Cardiac fibroblast (primary cell): ENCODE measurements around the gene SCART1.
A peak's percentile ranks its signal among the peaks of the same experiment; 100 is the strongest.
"Not testable (repeated sequence)": the region's sequence is repeated elsewhere in the genome, so short reads cannot be mapped to it uniquely, and the experiment has no call there.

ENCODE experiments used
- DNase-seq, 2 donors: peaks; one replicate each; pipeline versions ENCODE4 v3.0.0 to v3.0.0-alpha.2; 2010; ENCODE audit warnings: low read depth in 2 of 2
- H3K4me3 ChIP-seq, 2 donors: replicated peaks in 1 of 2; 1 replicate in 1 of 2; 2 replicates in 1 of 2; pipeline ENCODE4 v1.5.1; 2011; ENCODE audit warnings: low read depth in 2 of 2, low read length in 2 of 2, mild to moderate bottlenecking in 2 of 2, moderate library complexity in 1 of 2
- TF ChIP-seq, protein P1 (sequence below): IDR thresholded peaks from one replicate; pipeline ENCODE4 v1.5.1; 2011; ENCODE audit warnings: low read depth, mild to moderate bottlenecking, low read length, inconsistent platforms

Gene SCART1

DNA sequence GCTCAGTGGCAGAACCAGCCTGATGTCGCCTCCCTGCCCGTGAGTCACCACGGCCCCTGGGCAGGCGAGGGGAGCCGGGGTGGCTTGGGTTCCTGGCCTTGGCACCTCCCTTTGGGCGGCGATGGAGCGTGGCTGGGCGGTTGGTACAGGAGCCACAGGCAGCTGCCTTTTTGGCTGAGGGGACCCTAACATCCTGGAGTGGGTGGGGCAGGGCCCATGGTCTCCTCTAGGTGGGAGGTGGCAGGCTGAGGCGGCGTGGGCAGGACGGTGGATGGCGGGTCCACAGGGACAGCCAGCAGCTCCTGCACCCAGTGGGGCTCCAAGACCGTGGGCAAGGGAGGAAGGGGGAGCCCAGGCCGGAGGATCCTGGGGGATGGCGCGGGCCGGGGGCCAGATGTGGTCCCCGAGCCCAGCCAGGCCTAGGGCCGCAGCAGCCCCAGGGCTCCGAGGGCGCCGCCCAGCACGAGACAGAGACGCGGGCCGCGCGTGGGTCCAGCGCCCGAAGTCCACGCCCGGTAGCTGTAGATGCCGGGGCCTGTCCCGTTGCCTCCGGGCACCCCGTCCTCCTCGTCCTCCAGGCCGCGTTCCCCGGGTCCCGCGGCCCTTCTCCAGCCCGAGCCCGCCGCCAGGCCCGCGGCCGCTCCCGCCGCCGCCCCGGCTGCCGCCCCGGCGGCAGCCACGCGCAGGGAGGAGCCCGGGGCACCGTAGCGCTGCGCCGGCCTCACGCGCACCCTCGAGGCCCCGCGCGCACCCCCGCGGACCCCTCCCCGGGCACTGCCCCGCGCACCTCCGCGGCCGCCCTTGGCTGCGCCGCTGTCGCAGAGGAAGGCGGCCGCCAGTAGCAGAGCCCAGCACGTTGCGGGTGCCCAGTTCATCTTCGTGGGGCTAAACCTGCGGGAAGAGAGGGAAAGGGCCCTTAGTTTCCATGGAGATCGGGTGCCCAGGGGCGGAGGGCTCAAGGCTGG is 30.7 kb upstream of the SCART1 start:
- TF ChIP-seq, protein P1, sequence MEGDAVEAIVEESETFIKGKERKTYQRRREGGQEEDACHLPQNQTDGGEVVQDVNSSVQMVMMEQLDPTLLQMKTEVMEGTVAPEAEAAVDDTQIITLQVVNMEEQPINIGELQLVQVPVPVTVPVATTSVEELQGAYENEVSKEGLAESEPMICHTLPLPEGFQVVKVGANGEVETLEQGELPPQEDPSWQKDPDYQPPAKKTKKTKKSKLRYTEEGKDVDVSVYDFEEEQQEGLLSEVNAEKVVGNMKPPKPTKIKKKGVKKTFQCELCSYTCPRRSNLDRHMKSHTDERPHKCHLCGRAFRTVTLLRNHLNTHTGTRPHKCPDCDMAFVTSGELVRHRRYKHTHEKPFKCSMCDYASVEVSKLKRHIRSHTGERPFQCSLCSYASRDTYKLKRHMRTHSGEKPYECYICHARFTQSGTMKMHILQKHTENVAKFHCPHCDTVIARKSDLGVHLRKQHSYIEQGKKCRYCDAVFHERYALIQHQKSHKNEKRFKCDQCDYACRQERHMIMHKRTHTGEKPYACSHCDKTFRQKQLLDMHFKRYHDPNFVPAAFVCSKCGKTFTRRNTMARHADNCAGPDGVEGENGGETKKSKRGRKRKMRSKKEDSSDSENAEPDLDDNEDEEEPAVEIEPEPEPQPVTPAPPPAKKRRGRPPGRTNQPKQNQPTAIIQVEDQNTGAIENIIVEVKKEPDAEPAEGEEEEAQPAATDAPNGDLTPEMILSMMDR, result no peak
- no peak overlapping the region for H3K4me3 ChIP-seq
- no peak for DNase-seq

DNA sequence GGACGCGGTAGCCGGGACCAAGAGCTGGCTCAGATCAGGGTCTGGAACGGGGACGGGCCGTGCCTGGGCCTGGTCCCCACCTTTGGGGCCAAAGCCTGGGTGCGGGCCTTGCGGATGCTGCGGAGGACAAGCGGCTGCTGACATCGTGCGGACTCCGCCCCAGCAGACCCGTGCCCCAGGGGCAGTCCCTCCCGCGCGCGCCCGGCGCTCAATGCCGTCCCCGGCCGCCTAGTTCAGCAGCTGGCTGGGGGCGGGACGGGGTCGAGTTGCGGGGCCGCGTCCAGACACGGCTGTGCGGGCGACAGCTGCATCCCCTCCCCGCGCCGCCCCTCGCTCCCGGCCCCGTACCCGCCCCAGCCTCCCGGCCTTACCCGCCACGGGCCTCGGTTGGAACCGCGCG is 29.6 kb upstream of the SCART1 start:
- H3K4me3 ChIP-seq, DNase-seq: not testable (repeated sequence)

DNA sequence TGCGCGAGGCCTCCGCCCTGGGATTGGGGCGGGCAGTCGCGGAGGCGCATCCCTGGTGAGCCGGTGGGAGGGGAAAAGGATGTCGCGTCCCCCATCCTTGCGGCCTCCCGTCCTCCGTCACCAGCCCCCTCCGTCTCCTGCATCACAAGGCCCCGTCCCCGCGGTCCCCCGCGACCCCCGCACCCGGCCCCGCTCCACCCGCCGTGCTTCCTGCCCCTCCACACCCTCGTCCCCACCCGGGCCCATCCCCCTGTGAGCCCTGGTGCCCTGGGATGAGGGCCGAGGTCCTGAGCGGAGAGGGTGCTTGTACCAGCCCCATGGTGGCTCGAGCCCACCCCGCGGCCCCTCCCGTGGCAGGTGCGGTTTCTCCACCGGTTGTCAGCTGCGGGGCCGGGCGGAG is 29.1 kb upstream of the SCART1 start, which contains the start of gene SPRN:
Gene SPRN, minus strand, starts transcription at position 25 of the 400 bp plus-strand sequence. CDS start 944 bp downstream, outside the sequence.
- not testable (repeated sequence) for DNase-seq, H3K4me3 ChIP-seq

DNA sequence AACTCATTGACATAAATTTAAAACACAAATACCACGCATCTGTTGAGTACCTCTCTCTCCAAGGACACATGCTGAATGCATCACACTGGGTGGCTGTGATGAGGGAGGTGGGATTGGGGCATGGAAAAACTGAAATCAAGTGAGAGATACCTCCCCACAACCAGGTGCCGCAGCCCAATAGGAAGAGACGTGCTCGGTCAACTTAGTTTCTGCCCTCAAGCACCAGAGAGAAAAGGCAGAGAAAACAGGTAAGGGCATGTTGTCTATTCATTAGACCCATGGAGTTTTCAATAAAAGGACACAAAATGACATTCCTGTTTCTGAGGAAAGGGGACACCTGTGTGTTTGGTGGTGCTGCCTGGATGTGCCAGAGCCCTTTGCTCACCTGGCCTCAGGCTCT is 24.2 kb upstream of the SCART1 start:
- H3K4me3 ChIP-seq, DNase-seq: not testable (repeated sequence)

DNA sequence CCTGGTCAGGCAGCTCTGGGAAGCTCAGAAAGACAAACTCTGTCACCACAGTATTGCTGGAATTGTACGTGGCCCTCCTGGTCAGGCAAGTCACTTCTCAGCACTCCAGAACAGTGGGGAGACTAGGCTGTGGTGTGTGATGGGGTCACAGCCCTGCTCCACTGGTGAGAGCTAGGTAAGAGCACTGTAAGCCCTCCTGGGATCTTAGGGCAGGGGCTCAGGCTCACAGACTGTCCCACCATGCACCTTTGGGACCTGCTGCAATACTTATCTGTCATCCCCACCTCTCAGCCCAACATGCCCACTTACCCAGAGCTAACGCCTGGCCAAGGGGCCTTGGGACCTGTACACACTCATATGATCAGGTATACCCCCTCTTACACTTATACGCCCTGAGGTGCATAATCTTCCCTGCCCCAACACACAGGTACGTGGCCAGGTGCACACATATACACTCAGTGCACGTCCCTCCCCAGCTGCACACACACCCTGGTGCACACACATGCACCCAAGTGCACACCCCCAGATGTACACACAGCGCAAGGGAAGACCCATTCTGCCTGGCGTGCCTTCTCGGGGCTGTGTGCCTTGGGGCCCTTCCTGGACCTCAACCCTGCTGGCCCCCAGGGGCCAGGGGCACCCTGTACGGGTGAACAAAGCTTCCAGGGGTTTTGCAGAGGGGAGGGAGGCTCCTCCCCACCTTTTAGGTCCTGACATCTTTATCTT is 21.7 kb upstream of the SCART1 start:
- H3K4me3 ChIP-seq, DNase-seq: not testable (repeated sequence)

DNA sequence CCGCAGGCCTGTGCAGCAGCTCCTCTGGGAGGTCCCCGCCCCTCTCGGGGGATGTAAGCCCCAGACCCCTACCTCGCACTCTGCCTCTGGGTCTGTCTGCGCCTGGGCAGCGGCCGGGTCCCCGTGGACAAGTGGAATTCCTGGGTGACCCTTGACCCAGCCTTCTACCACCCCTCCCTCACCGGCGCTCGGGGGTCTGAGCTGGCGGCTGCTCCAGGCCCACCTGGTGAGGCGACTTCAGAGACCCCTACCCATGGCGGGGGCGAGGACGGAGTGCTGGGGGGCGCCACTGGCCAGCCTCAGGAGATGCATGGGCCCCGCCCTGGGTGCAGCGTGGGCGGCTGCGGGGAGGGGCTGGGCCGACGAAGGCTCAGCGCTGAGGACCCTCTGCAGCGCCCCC is 21.0 kb upstream of the SCART1 start:
- DNase-seq, H3K4me3 ChIP-seq: not testable (repeated sequence)

DNA sequence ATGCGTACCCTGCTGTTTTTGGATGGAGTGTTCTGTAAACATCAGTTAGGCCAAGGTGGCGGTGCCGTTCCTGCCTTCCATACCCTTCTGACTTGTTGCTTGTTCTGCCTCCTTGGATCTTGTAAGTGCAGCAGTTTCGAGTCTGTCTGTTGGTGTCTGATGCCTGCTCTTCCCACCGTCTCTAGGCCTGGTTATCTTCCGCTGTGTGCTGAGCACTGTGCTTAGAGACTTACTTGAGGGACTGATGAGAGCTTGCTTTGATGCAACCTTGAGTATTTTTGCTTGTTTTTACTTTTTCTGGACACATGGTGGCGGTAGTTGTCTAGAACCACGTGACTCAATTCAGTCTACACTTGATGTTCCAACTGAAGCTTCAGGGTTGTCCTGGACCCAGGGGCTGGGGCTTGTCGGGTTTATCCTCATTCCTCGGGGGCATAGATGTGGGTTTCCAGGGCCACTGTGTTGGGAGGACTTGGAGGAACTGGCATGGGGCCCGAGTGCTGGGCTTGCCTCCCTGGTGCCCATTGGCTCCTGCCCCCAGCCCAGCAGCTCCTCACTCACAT is 15.0 kb upstream of the SCART1 start:
- peak in 1 of 2 donors; percentile 49 for DNase-seq
- no peak overlapping the region for H3K4me3 ChIP-seq
- TF ChIP-seq, protein P1, result peak; percentile 15

DNA sequence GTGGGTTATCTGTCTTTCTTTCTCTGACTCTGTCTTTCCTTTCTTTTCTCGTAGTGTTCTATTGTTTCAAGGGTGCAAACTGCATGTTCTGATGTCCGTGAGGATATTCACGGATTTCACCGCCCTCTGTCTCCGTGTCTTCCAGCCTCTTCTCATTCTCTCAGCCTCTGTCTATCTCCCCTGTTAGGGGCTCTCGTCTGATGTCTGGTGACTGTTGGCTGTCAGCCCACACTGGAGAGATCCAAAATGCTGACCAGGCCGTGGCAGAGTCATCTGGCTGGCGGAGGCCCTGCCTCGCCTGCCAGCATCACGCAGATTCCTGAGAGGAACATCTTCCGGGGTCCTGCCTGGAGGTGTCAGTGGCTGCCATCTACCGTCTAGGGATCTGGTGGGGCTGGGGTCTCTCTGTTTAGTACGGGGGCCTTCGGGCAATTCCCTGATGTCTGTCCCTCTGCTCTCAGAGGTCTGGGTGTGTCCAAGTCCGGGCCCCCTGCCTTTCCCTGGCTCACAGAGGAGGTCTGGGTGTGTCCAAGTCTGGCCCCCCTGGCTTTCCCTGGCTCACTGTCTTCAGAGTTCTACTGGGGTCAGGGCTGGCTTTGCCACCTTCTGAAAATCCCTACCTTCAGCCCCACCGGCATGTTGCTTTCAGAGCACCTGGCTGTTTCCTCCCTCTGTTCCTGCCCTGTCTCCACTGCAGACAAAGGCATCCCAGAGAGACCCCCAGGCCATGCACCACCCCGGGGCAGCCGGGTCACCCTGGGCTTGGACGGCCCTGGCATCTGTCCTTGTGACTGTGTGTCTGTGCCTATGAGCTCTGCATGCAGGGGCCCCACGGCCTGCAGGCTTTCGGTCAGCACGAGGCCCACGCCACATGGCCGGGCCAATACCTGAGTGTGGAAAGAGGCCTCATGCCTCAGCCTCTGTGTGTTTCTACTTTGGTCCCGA is 14.0 kb upstream of the SCART1 start:
- no peak for DNase-seq
- TF ChIP-seq, protein P1, result no peak
- no peak overlapping the region for H3K4me3 ChIP-seq
